Measurements from ENCODE around the gene KIAA0513.
A peak's percentile ranks its signal among the peaks of the same experiment; 100 is the strongest.

Gene KIAA0513

GRCh38 chr16:85081038-85081437 lies 53.4 kb downstream of the KIAA0513 start:
- no peaks in the 10 kb centered on the region for H3K9me3 ChIP-seq (replicated peaks in 1 of 2; ENCODE audit: control insufficient read depth in 2 of 2, insufficient read depth in 1 of 2, low read depth in 1 of 2, low read length in 2 of 2)
- DNase-seq (ENCODE audit: low spot score): no peak
- no peak overlapping the region for H3K23ac ChIP-seq (ENCODE audit: low read depth, low read length, poor library complexity)
- peaks cover 0 to 4% (median 0%) of the 10 kb centered on the region in 3 experiments for H3K27me3 ChIP-seq (ENCODE audit: control insufficient read depth in 3 of 3, insufficient read depth in 3 of 3, low read depth in 1 of 3, low read length in 3 of 3)
- no peak overlapping the region for H3K4ac ChIP-seq (ENCODE audit: low read length)
- no peaks in the 10 kb centered on the region for H3K36me3 ChIP-seq (replicated peaks in 1 of 2; ENCODE audit: control insufficient read depth in 2 of 2, insufficient read depth in 2 of 2, low read length in 2 of 2)
- H4K91ac ChIP-seq (ENCODE audit: low read depth, low read length, poor library complexity): no peak overlapping the region
- H2BK15ac ChIP-seq (ENCODE audit: low read length): peak overlapping the region; percentile 13
- no peak overlapping the region for H4K8ac ChIP-seq (ENCODE audit: low read depth, low read length)
- H2AFZ ChIP-seq (ENCODE audit: low read length): peak overlapping the region; percentile 36
- no peak overlapping the region for H3K14ac ChIP-seq (ENCODE audit: low read length)
- H2BK12ac ChIP-seq (ENCODE audit: low read length): no peak overlapping the region
- H3K18ac ChIP-seq (ENCODE audit: low read length): peak overlapping the region; percentile 99
- peak overlapping the region; percentile 90 for H2AK5ac ChIP-seq (ENCODE audit: low read depth, low read length)
- no peak overlapping the region for H3K4me2 ChIP-seq (ENCODE audit: insufficient read depth, low read length, poor library complexity, severe bottlenecking)
- peaks cover 36 to 44% of the 10 kb centered on the region in 2 donors for H3K4me1 ChIP-seq (ENCODE audit: control insufficient read depth in 2 of 2, insufficient read depth in 1 of 2, low read depth in 1 of 2, low read length in 2 of 2)
- no peak overlapping the region for H3K27ac ChIP-seq (replicated peaks; ENCODE audit: low read length)
- no peak overlapping the region for H3K9ac ChIP-seq (ENCODE audit: low read depth, low read length, poor library complexity)
- WGBS, 2 donors (ENCODE audit: extremely low coverage in 2 of 2, insufficient read length in 2 of 2, insufficient replicate concordance in 1 of 2): no CpG with 5 or more reads among the region's 9 CpGs
- H2BK5ac ChIP-seq (ENCODE audit: low read length): no peak overlapping the region
- no peak overlapping the region for H2BK120ac ChIP-seq (ENCODE audit: low read depth, low read length)
- H3K4me3 ChIP-seq (ENCODE audit: low read length in 2 of 2): no peak overlapping the region
- peaks cover 2% of the 10 kb centered on the region for H3K79me1 ChIP-seq (ENCODE audit: low read depth, low read length)

DNA sequence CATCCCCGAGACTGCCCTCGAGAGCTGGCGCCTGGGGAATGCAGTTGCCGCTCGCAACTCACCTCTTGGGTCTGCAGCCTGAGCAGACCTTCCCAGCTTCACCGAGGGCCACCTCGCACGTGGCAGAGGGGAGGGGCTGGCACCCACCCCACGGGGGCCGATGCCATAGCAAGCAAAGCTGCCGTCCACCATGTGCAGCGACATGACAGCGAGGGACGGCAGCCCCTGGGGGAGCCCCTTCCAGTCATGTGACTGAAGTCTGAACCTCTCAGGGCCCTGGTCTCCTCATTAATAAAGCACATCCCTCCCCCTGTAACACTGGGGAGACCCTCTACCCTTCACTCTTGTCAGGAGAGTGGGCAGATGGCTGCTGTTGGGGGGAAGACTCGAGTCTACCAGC lies 54.2 kb downstream of the KIAA0513 start:
- Histone ChIP-seq H3K4ac (ENCODE audit: low read length) (peak overlapping the region; percentile 19), H3K4me2 (ENCODE audit: insufficient read depth, low read length, poor library complexity, severe bottlenecking) (peak overlapping the region; percentile 34), H3K9me3 (replicated peaks in 1 of 2; ENCODE audit: control insufficient read depth in 2 of 2, insufficient read depth in 1 of 2, low read depth in 1 of 2, low read length in 2 of 2) (no peaks in the 10 kb centered on the region), H3K27ac (replicated peaks; ENCODE audit: low read length) (no peak overlapping the region), H3K36me3 (replicated peaks in 1 of 2; ENCODE audit: control insufficient read depth in 2 of 2, insufficient read depth in 2 of 2, low read length in 2 of 2) (no peaks in the 10 kb centered on the region), H4K8ac (ENCODE audit: low read depth, low read length) (no peak overlapping the region), H3K14ac (ENCODE audit: low read length) (no peak overlapping the region), H3K4me3 (ENCODE audit: low read length in 2 of 2) (no peak overlapping the region), H2AK5ac (ENCODE audit: low read depth, low read length) (peak overlapping the region; percentile 90), H2BK12ac (ENCODE audit: low read length) (peak overlapping the region; percentile 2), H3K18ac (ENCODE audit: low read length) (peak overlapping the region; percentile 99), H2AFZ (ENCODE audit: low read length) (peak overlapping the region; percentile 89), H3K27me3 (ENCODE audit: control insufficient read depth in 3 of 3, insufficient read depth in 3 of 3, low read depth in 1 of 3, low read length in 3 of 3) (peaks cover 0 to 4% (median 0%) of the 10 kb centered on the region in 3 experiments), H2BK120ac (ENCODE audit: low read depth, low read length) (no peak overlapping the region), H4K91ac (ENCODE audit: low read depth, low read length, poor library complexity) (no peak overlapping the region), H3K9ac (ENCODE audit: low read depth, low read length, poor library complexity) (no peak overlapping the region), H3K23ac (ENCODE audit: low read depth, low read length, poor library complexity) (no peak overlapping the region), H3K4me1 (ENCODE audit: control insufficient read depth in 2 of 2, insufficient read depth in 1 of 2, low read depth in 1 of 2, low read length in 2 of 2) (peaks cover 36 to 44% of the 10 kb centered on the region in 2 donors), H3K79me1 (ENCODE audit: low read depth, low read length) (peaks cover 2% of the 10 kb centered on the region), H2BK5ac (ENCODE audit: low read length) (no peak overlapping the region), H2BK15ac (ENCODE audit: low read length) (peak overlapping the region; percentile 13)
- no peak for DNase-seq (ENCODE audit: low spot score)
- WGBS, 2 donors (ENCODE audit: extremely low coverage in 2 of 2, insufficient read length in 2 of 2, insufficient replicate concordance in 1 of 2): no CpG with 5 or more reads among the region's 15 CpGs

GRCh38 chr16:85082173-85083050 lies 54.8 kb downstream of the KIAA0513 start:
- peaks cover 0 to 4% (median 0%) of the 10 kb centered on the region in 3 experiments for H3K27me3 ChIP-seq (ENCODE audit: control insufficient read depth in 3 of 3, insufficient read depth in 3 of 3, low read depth in 1 of 3, low read length in 3 of 3)
- no peak overlapping the region for H3K4ac ChIP-seq (ENCODE audit: low read length)
- H2BK15ac ChIP-seq (ENCODE audit: low read length): peak overlapping the region; percentile 57
- H3K36me3 ChIP-seq (replicated peaks in 1 of 2; ENCODE audit: control insufficient read depth in 2 of 2, insufficient read depth in 2 of 2, low read length in 2 of 2): no peaks in the 10 kb centered on the region
- peaks cover 39 to 44% of the 10 kb centered on the region in 2 donors for H3K4me1 ChIP-seq (ENCODE audit: control insufficient read depth in 2 of 2, insufficient read depth in 1 of 2, low read depth in 1 of 2, low read length in 2 of 2)
- no peak for DNase-seq (ENCODE audit: low spot score)
- no peak overlapping the region for H2BK5ac ChIP-seq (ENCODE audit: low read length)
- peak overlapping the region; percentile 53 for H3K4me2 ChIP-seq (ENCODE audit: insufficient read depth, low read length, poor library complexity, severe bottlenecking)
- H3K14ac ChIP-seq (ENCODE audit: low read length): peak overlapping the region; percentile 85
- peak overlapping the region; percentile 89 for H2AFZ ChIP-seq (ENCODE audit: low read length)
- H3K79me1 ChIP-seq (ENCODE audit: low read depth, low read length): peaks cover 2% of the 10 kb centered on the region
- H2BK120ac ChIP-seq (ENCODE audit: low read depth, low read length): no peak overlapping the region
- H4K8ac ChIP-seq (ENCODE audit: low read depth, low read length): no peak overlapping the region
- H3K27ac ChIP-seq (replicated peaks; ENCODE audit: low read length): no peak overlapping the region
- peak overlapping the region; percentile 65 for H2AK5ac ChIP-seq (ENCODE audit: low read depth, low read length)
- peak overlapping the region; percentile 99 for H3K18ac ChIP-seq (ENCODE audit: low read length)
- peak overlapping the region; percentile 95 for H2BK12ac ChIP-seq (ENCODE audit: low read length)
- no CpG with 5 or more reads among the region's 33 CpGs for WGBS, 2 donors (ENCODE audit: extremely low coverage in 2 of 2, insufficient read length in 2 of 2, insufficient replicate concordance in 1 of 2)
- no peaks in the 10 kb centered on the region for H3K9me3 ChIP-seq (replicated peaks in 1 of 2; ENCODE audit: control insufficient read depth in 2 of 2, insufficient read depth in 1 of 2, low read depth in 1 of 2, low read length in 2 of 2)
- H3K4me3 ChIP-seq (ENCODE audit: low read length in 2 of 2): peak overlapping the region in 1 of 2 donors; percentile 27
- H3K9ac ChIP-seq (ENCODE audit: low read depth, low read length, poor library complexity): peak overlapping the region; percentile 45
- no peak overlapping the region for H4K91ac ChIP-seq (ENCODE audit: low read depth, low read length, poor library complexity)
- H3K23ac ChIP-seq (ENCODE audit: low read depth, low read length, poor library complexity): peak overlapping the region; percentile 25

- Histone ChIP-seq H3K27ac (replicated peaks; ENCODE audit: low read length) (peak overlapping the region; percentile 61), H3K9me3 (replicated peaks in 1 of 2; ENCODE audit: control insufficient read depth in 2 of 2, insufficient read depth in 1 of 2, low read depth in 1 of 2, low read length in 2 of 2) (no peaks in the 10 kb centered on the region), H2AFZ (ENCODE audit: low read length) (peak overlapping the region; percentile 89), H3K9ac (ENCODE audit: low read depth, low read length, poor library complexity) (peak overlapping the region; percentile 7), H3K79me1 (ENCODE audit: low read depth, low read length) (peaks cover 2% of the 10 kb centered on the region), H3K27me3 (ENCODE audit: control insufficient read depth in 3 of 3, insufficient read depth in 3 of 3, low read depth in 1 of 3, low read length in 3 of 3) (peaks cover 0 to 4% (median 0%) of the 10 kb centered on the region in 3 experiments), H3K36me3 (replicated peaks in 1 of 2; ENCODE audit: control insufficient read depth in 2 of 2, insufficient read depth in 2 of 2, low read length in 2 of 2) (no peaks in the 10 kb centered on the region), H3K4me1 (ENCODE audit: control insufficient read depth in 2 of 2, insufficient read depth in 1 of 2, low read depth in 1 of 2, low read length in 2 of 2) (peaks cover 39 to 44% of the 10 kb centered on the region in 2 donors), H2BK5ac (ENCODE audit: low read length) (no peak overlapping the region), H3K18ac (ENCODE audit: low read length) (peak overlapping the region; percentile 95), H3K4ac (ENCODE audit: low read length) (no peak overlapping the region), H3K14ac (ENCODE audit: low read length) (peak overlapping the region; percentile 85), H4K91ac (ENCODE audit: low read depth, low read length, poor library complexity) (no peak overlapping the region), H2BK120ac (ENCODE audit: low read depth, low read length) (no peak overlapping the region), H4K8ac (ENCODE audit: low read depth, low read length) (no peak overlapping the region), H3K4me2 (ENCODE audit: insufficient read depth, low read length, poor library complexity, severe bottlenecking) (peak overlapping the region; percentile 53), H2BK12ac (ENCODE audit: low read length) (peak overlapping the region; percentile 43), H3K4me3 (ENCODE audit: low read length in 2 of 2) (peak overlapping the region in 1 of 2 donors; percentile 27), H2AK5ac (ENCODE audit: low read depth, low read length) (peak overlapping the region; percentile 65), H3K23ac (ENCODE audit: low read depth, low read length, poor library complexity) (no peak overlapping the region), H2BK15ac (ENCODE audit: low read length) (peak overlapping the region; percentile 57)
- no peak for DNase-seq (ENCODE audit: low spot score)
- WGBS, 2 donors (ENCODE audit: extremely low coverage in 2 of 2, insufficient read length in 2 of 2, insufficient replicate concordance in 1 of 2): no CpG with 5 or more reads among the region's 13 CpGs
These were observed 55.5 kb downstream of the KIAA0513 start for GRCh38 chr16:85083051-85083639.
